ENCODE results near the gene NT5C1A.
A peak's percentile ranks its signal among the peaks of the same experiment; 100 is the strongest.

NT5C1A gene

GRCh38 chr1:39659110-39659509 lies 12.8 kb downstream of the NT5C1A start:
- no peak for DNase-seq (ENCODE audit: low read depth)

- peak; percentile 19 for DNase-seq (ENCODE audit: low read depth)
Measured at GRCh38 chr1:39657923-39658485, 13.9 kb downstream of the NT5C1A start.

GRCh38 chr1:39657402-39657801 lies 14.5 kb downstream of the NT5C1A start:
- no peak for DNase-seq (ENCODE audit: low read depth)

GRCh38 chr1:39656391-39656790 lies 15.5 kb downstream of the NT5C1A start:
- DNase-seq (ENCODE audit: low read depth): no peak

GRCh38 chr1:39655578-39656268 lies 16.2 kb downstream of the NT5C1A start:
- no peak for DNase-seq (ENCODE audit: low read depth)

- no peak for DNase-seq (ENCODE audit: low read depth)
Measured at GRCh38 chr1:39654291-39654690, 17.6 kb downstream of the NT5C1A start.

- DNase-seq (ENCODE audit: low read depth): peak; percentile 56
Measured at GRCh38 chr1:39653546-39654031, 18.3 kb downstream of the NT5C1A start.

GRCh38 chr1:39652554-39652953 lies 19.4 kb downstream of the NT5C1A start:
- DNase-seq (ENCODE audit: low read depth): no peak

GRCh38 chr1:39652105-39652504 lies 19.8 kb downstream of the NT5C1A start:
- no peak for DNase-seq (ENCODE audit: low read depth)

GRCh38 chr1:39650431-39650830 lies 21.5 kb downstream of the NT5C1A start:
- no peak for DNase-seq (ENCODE audit: low read depth)

- DNase-seq (ENCODE audit: low read depth): no peak
Measured at GRCh38 chr1:39649636-39650185, 22.2 kb downstream of the NT5C1A start.

GRCh38 chr1:39648496-39648895 lies 23.4 kb downstream of the NT5C1A start:
- DNase-seq (ENCODE audit: low read depth): no peak

- no peak for DNase-seq (ENCODE audit: low read depth)
Measured at GRCh38 chr1:39647247-39647646, 24.7 kb downstream of the NT5C1A start.

GRCh38 chr1:39646232-39647081 lies 25.4 kb downstream of the NT5C1A start:
- DNase-seq (ENCODE audit: low read depth): no peak

GRCh38 chr1:39645411-39646043 lies 26.4 kb downstream of the NT5C1A start:
- no peak for DNase-seq (ENCODE audit: low read depth)

GRCh38 chr1:39643705-39644104 lies 28.2 kb downstream of the NT5C1A start:
- DNase-seq (ENCODE audit: low read depth): no peak

- DNase-seq (ENCODE audit: low read depth): no peak
Measured at GRCh38 chr1:39642796-39643195, 29.1 kb downstream of the NT5C1A start.

GRCh38 chr1:39640861-39641260 lies 31.0 kb downstream of the NT5C1A start:
- no peak for DNase-seq (ENCODE audit: low read depth)

GRCh38 chr1:39639305-39640130 lies 32.4 kb downstream of the NT5C1A start, which contains the start of gene HEYL:
TSS of gene HEYL (minus strand) at chr1:39639643. CDS start at chr1:39639625, 18 bp downstream.
- peak; percentile 27 for DNase-seq (ENCODE audit: low read depth)

- no peak for DNase-seq (ENCODE audit: low read depth)
Measured at GRCh38 chr1:39638965-39639304, 33.0 kb downstream of the NT5C1A start.

- no peak for DNase-seq (ENCODE audit: low read depth)
Measured at GRCh38 chr1:39637361-39637760, 34.5 kb downstream of the NT5C1A start.
